Measurements from ENCODE around the gene PLAC8. TPM values are rescaled to one million over a fixed set of nuclear protein-coding genes. Genes with fewer than 3 reads are reported as not detected.

The PLAC8 gene, protein sequence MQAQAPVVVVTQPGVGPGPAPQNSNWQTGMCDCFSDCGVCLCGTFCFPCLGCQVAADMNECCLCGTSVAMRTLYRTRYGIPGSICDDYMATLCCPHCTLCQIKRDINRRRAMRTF
- total RNA-seq = 0.29 TPM in 1 of 2 replicates, not detected in the other

GRCh38 chr4:83114576-83114975 lies at the start of gene PLAC8:
PLAC8 (minus strand) TSS chr4:83114729; CDS start chr4:83107921, 6,808 bp downstream.

Other genes with a start within 250 kb of the PLAC8 start
- gene SEC31A, start 223.6 kb downstream of the PLAC8 start, total RNA-seq = 366 and 513 TPM in 2 replicates
- 3.8 and 4.5 TPM in 2 replicates for gene THAP9, start 214.0 kb downstream of the PLAC8 start, total RNA-seq
- gene LIN54, start 103.9 kb downstream of the PLAC8 start, total RNA-seq = 12.4 and 20.2 TPM in 2 replicates
- 146 and 160 TPM in 2 replicates for gene COPS4, start 79.5 kb downstream of the PLAC8 start, total RNA-seq
- 8.9 and 25.3 TPM in 2 replicates for gene COQ2, start 170.1 kb upstream of the PLAC8 start, total RNA-seq
- 0.50 and 1.6 TPM in 2 replicates for gene HPSE, start 220.1 kb upstream of the PLAC8 start, total RNA-seq

Data from smooth muscle cell of trachea (primary cell).